NCI-H226 (cell line): ENCODE measurements around the gene NPLOC4.

Experiments used
- DNase-seq: peaks from one replicate; pipeline ENCODE4 v3.0.0-alpha.2; 2015

Gene NPLOC4

DNA sequence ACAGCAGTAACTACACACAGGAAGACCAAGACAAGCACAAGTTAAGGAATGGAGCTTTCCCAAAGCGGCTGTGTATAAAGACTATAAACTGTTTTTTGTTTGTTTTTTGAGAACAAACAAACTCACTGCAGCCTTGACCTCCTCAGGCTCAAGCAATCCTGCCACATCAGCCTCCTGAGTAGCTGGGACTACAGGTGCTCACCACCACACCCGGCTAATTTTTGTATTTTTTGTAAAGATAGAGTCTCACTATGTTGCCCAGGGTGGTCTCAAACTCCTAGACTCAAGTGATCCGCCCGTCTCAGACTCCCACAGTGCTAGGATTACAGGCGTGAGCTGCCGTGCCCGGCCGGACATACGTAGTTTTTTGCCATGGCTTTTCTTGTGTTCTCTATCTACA, 23.5 kb upstream of the NPLOC4 start:
- DNase-seq, result no peak

DNA sequence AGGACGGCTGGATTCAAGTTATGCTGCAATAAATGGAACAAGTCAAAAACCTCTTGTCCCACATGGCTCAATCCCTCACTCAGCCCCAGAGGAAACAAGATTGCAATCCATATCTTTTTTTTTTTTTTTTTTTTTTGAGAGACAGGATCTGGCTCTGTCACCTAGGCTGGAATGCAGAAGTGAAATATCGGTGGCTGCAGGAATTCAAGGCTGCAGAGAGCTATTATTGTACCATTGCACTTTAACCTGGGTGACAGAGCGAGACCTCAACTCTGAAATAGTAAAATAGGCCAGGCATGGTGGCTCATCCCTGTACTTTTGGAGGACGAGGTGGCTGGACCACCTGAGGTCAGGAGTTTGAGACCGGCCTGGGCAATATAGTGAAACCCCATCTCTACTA, 22.1 kb upstream of the NPLOC4 start:
- no peak for DNase-seq

DNA sequence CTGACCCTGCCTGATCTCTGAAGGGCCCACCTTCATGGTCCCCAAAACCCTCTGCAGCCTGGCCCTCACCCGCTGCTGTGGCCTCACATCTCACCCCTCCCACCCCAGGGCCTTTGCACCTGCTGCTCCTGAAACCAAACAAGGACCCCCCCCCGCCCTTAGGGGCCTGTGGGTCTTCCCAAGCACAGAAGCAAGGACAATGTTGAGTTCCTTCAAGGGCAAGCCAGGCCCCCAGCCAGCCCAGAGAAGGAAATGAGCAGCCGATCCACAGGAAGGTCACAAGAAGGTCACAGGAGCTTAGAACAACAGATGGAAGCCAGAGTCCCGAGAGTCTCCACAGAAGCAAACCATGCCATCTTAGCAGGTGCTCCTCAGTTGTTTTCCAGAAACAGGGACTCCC, 19.9 kb upstream of the NPLOC4 start:
- DNase-seq, result no peak

DNA sequence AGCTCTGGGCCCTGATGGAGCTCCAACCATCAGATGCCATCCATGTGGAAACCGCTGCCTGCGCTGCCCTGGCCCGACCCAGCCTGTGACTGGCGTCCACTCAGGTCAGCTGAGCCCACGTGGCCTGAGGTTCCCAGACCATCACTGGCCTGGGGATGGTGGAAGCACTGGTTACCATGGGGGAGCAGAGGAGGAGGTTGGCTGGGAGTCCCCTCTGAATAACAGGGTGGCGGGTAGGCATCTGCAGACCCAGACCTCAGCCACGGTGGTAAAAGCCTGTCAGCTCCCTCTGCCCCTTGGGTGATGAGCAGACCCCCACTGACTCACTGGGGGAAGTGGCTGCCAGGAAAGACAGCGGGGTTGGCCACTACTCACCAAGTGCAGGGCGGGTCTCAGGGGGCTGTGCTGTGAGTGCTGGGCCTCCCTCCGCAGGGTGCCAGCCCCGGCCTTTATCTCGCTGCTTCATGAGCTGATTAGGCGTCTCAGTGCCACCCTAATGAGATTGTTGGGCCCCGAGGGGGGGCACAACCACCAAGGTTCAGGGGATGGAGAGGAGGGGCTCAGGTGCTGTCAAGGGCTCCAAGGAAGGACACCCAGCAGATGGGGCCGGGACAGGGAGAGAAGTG, 19.3 kb upstream of the NPLOC4 start, which contains the start of gene PDE6G:
Gene PDE6G, minus strand, starts transcription at position 425 of the 626 bp plus-strand sequence. CDS start 3,237 bp downstream, outside the sequence.
- DNase-seq, result no peak

DNA sequence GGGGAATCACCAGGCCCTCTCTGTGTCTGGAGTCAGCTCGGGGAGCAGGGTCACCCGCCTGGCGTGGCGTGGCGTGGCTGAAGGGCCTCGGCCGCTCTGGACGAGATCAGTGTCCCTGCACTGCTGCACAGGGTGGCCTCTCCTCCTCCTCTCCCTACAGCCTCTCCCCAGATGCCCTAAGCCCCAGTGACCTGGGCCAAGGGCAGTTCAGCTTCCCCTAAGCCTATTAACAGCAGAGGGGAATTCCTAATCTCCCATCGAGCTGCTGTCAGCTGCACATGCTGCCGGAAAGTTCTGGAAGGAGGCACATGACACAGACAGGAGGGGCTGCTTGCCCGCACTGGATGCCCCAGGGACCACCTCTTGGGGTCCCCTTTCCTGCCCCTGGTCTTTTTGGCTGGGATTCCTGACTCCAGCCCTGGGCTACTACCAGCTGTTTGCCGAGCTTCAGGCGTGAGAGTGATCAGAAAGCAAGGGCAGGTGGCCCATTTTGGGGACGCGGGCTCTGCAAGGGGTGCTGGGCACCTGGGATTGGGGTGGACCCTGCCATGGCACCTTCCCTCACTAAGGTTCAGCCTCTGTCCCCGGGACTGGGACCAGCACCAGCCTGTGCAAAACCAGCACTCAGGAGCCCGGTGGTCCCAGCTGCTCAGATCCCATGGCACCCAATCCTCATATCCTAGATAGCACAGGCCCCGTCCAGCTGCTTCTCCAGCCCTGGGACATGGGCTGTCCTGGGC, 18.6 kb upstream of the NPLOC4 start:
- no peak for DNase-seq

DNA sequence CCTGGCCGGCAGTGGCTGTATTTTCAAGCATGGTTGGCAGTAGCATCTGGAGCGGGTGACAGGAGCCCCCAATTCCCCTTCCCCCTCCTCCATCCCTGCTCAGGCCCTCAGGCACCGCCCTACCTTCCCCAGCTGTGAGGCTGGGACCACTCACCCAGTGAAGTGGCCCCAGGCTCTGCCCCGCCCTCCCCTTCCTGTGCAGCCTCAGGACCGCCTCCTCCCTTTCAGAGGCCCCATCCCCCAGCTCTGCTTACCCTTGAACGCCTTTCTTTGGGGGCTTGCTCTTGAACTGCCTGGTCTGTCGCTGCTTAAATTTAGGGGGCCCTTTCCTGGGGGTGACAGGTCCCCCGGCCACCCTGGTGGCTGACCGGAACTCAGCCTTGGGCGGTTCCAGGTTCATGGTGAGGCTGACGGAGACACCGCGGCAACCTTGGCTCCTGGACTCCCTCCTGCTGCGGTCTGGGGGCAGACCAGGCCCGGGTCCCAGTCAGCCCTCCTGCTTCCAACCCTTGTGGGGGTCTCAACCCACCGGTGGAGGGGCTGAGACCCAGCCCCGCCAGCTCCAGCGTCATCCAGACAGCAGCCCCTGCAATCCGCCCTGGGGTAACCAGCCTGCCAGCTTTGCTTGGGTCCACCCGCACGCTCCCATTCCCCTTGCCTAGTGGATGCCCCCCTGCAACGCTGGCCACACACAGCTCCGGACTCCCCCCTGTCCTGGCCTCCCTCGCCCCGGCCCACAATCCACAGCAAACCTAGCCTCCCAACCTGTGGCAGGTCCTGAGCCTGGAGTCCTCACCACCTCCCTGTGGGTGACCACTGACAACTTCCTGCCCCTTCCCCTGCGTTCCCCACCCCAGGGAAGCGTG, 16.2 kb upstream of the NPLOC4 start:
- no peak for DNase-seq

DNA sequence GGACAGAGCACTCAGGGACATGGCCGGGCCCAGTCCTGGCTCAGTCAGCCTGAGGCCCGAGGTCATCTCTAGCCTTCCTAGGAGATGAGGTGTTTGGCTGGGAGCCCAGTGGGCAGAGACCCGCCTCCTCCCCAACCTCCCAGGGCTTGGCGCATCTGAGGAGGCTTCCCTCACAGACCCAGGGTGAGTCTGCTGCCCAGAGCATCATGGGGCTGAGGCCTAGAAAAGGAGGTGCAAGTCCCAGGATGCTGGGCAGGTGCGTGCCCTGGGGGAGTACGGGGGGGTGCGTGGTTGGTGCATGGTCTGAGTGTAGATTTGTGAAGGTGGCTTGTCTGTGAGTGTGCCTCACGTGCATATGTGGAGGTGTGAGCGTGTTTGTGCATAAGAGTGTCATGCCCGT, 14.8 kb upstream of the NPLOC4 start:
- peak; percentile 92 for DNase-seq

DNA sequence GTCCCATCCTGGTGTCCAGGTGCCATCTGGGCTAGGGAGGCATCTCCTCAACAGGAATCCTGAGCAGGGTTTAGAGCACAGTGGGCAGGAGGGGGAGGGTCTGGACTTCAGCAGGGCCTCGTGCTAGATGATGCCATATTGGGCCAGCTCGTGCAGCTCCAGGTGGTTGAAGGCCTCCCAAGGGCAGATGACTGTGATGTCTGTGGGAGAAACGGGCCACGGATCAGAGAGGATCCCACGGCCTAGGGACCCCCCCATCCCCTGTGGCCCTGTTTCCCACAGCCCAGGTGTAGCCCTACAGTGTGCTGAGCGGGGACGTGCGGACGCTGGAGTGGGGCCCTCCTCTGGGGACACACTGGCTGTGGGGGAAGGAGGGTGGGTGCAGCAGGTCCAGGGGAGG, 14.0 kb upstream of the NPLOC4 start:
- no peak for DNase-seq

DNA sequence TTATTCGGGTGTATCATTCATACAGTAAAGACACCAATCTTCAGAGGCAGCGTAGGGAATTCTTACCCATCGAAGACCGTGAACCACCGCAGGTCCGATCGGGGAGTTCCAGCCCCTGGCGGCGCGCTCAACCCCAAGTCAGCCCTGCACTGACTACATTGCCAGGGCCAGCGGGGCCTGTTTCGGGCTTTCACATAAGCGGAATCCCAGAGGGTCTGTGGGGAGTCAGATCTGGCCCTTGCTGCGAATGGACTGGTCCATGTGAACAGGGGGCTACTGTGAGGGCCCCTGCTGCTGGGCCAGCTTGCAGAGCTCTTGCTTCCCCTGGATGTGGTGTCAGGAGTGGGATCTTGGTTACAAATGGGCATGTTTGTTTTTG, 11.8 kb upstream of the NPLOC4 start:
- DNase-seq, result no peak

DNA sequence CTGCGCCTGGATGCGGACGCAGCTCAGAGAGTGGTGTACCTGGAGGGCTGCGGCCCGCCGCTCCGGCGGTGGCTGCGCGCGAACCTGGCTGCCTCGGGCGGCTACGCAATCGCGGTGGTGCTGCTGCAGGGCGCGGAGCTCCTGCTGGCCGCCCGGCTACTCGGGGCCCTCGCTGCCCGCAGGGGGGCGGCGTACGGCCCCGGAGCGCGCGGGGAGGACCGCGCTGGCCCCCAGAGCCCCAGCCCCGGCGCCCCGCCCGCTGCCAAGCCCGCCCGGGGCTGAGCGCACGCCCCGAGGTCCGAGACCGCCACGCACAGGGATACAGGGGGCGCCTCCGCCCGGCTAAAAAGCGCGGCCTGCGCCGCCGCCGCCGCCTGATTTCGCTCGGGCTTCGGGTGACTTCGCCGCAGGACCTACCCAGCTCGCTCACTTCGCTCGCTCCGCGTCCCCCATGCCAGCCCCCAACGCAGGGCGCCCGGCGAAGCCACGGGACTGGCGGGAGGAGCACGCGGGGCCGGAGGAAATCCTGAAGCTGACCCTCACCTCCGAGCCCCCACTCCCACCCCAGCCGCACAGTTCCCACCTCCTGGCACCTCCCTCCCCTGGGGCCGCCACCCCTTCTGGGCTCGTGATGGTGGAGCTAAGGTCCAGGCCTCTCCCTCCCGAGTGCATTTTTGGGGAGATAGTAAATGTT, 11.2 kb upstream of the NPLOC4 start:
- no peak for DNase-seq

DNA sequence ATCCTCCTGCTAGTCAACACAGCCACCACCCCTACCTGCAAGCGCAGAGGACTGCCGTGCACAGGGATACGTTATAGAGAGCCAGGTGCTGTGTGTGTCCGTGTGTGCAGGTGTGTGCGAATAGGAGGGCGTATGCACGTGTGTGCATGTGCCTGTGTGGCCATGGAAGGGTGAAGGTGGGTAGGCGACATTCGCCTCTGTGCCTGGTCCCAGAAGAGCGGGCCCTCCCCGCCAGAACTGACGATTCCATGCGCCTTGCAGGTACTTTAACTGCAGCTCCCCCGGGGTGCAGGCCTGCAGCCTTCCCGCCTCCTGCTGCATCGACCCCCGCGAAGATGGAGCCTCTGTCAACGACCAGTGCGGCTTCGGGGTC, 10.7 kb upstream of the NPLOC4 start:
- no peak for DNase-seq

DNA sequence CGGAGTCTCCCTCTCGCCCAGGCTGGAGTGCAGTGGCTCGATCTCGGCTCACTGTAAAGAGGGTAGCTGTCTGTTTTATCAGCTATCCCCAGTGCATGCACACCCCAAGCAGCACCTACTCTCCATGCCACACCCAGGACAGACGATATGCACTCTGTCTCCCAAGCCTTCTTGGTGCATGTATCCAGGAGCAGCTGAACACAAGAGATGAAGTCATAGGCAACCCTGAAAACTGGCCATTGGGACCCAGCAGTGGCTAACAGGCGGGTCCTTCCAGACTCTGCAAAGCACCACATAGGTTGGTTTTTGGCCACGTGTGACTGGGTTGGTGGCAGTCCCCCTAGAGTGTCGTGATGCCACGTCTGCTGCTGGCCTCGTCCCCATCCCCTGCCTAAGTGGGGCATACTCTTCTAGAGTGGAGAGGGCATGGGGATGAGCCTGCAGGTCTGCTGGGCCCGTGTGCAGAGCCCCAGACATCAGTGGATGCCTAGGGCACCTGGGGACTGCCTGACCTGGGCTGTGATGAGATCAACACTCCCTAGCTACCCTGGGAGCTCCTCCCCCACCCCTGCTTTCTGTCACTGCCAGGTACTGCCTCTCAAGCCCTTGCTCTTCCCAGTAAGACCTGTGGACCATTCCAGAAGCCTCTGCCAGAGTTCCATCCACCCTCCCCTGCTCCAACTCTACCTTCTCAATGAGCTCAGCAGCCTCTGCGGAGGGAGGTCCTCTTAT, 10.1 kb upstream of the NPLOC4 start:
- DNase-seq, result no peak

DNA sequence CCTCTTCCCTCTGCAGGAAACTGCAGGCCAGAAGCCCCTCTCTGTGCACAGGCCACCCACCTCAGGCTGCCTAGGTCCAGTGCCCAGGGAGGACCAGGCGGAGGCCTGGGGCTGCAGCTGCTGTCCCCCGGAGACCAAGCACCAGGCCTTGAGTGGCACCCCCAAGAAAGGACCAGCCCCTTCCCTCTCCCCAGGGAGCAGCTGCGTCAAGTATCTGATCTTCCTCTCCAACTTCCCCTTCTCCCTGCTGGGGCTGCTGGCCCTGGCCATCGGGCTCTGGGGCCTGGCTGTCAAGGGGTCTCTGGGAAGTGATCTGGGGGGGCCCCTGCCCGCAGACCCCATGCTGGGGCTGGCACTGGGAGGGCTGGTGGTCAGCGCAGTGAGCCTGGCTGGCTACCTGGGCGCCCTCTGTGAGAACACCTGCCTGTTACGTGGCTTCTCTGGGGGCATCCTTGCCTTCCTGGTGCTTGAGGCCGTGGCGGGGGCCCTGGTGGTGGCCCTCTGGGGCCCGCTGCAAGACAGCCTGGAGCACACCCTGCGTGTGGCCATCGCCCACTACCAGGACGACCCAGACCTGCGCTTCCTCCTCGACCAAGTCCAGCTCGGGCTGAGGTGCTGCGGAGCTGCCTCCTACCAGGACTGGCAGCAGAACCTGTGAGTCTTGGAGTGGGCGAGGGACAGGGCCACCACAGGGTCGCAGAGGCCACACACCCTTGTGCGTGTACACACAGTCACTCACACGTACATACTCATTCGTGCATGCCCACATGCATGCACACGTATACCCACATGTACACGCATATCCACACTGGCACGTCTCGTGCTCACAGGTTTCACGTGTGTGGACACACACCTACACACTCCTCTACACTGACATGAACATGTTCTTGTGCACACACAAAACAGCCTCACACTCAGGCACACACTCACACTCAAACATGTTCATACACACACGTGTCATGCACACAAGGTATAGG, 8.4 kb upstream of the NPLOC4 start:
- DNase-seq, result no peak

DNA sequence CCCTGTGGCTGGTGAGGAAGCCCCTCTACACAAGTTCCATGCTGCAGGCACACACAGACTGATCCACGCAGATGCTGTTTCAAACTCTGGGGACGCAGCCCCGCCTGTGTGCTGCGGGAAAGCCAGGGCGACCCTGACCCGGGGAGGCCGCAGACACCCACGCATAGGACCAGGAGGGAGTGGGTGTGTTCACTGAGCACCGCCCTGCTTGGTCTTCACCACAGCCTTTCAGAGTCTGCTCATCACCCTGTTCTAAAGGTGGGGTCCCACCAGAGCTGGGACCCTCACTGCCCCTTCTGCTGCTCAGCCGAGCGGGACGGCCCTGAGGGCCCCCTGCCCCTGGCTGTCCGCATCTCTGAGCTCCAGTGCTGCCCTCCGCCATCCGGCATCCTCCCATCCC, 7.6 kb upstream of the NPLOC4 start:
- no peak for DNase-seq

DNA sequence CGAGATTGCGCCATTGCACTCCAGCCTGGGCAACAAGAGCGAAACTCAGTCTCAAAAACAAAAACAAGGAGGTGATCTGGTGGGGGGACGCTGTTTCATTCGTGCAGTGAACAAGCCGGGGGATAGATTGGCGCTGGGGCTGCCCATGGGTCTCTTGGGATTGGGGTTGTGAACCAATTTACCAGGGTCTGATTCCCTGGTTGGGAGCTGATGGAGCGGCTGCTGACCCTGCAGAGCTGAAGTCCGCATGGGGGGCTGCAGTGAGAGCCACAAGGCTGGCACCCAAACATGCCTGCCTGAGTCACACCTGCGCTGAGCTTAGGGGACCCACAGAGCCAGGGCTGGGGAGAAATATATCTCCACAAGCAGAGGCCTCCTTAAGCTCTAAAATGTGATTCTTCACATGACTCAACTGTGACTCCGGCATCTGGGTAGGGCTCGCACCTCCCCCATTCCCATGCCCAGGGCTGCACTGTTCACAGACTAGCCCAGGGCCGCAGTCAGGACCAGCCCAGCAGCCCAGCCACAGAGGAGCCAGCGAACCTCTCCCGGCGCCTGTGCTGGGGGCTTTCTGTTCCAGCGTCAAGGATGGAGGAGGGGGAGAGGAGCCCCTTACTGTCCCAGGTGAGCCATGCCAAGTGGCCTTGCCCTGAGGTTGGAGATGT, 5.0 kb upstream of the NPLOC4 start:
- DNase-seq, result peak; percentile 64

DNA sequence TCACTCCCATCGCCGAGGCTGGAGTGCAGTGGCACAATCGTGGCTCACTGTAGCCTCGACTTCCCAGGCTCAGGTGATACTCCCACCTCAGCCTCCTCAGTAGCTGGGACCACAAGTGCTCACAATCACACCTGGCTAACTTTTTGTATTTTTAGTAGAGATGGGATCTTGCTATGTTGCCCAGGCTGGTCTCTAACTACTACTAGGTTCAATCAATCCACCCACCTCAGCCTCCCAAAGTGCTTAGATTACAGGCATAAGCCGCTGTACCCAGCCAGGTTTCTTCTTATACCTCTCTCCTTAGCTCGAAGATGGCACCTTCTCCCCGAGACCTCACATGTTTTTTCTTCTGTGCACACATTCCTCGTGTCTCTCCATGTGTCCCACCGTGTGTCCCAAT, 3.1 kb upstream of the NPLOC4 start:
- DNase-seq, result no peak

DNA sequence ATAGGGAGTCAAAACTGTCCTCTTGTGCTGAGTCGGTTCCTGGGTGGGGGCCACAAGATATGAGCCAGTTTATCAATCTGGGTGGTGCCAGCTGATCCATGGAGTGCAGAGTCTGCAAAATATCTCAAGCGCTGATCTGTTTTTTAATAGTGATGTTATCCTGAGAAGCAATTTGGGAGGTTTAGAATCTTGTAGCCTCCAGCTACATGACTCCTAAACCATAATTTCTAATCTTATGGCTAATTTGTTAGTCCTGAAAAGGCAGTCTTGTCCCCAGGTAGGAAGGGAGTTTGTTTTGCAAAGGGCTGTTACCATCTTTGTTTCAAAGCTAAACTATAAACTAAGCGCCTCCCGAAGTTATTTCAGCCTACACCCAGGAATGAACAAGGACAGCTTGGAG, 1.8 kb upstream of the NPLOC4 start:
- no peak for DNase-seq

DNA sequence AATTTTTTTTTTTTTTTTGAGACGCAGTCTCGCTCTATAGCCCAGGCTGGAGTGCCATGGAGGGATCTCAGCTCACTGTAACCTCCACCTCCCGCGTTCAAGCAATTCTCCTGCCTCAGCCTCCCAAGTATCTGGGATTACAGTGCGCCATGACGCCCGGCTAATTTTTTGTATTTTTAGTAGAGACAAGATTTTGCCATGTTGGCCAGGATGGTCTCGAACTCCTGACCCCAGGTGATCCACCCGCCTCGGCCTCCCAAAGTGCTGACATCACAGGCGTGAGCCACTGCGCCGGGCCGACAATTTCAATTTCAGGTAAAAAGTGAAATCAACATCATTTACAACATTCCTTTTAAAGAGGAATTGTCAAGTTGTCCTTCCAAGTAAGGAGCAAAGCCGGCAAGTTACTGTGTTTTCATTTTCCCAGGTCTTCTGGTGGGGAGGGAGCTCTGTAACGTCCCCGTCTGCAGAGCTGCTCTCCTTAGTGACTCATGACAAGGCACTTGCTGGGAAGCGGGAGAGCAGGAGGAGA, 873 bp downstream of the NPLOC4 start:
- DNase-seq, result no peak

DNA sequence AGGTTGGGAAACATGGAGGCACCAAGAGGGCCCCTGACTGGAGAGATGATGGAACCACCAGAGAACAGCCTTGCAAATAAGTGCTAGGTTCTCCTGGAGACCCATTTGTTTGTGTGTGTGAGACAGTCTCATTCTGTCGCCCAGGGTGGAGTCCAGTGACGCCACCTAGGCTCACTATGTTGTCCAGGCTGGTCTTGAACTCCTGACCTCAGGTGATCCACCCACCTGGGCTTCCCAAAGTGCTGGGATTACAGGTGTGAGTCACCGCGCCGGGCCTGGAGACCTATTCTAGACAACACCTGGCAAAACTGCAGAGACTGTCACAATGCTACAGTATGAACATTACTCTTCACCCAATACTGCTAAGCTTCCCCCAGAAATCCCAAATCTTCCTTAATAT, 1.5 kb downstream of the NPLOC4 start:
- no peak for DNase-seq

DNA sequence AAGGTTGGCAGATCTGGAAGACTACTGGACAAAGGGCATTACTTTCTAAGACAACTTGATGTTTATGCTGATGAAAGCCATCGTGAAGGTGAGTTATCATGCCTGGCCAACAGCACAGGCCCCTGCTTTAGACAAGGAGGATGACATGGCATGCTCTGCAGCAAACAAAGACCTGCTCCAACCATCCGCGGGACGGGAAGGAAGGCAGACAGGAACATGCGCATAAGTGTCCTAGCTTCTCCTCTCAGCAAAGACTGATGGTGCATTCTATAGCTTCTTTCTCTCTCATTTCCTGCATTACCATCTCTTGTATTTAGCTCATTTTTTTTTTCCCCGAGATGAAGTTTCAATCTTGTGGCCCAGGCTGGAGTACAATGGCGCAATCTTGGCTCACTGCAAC, 5.4 kb downstream of the NPLOC4 start:
- no peak for DNase-seq

DNA sequence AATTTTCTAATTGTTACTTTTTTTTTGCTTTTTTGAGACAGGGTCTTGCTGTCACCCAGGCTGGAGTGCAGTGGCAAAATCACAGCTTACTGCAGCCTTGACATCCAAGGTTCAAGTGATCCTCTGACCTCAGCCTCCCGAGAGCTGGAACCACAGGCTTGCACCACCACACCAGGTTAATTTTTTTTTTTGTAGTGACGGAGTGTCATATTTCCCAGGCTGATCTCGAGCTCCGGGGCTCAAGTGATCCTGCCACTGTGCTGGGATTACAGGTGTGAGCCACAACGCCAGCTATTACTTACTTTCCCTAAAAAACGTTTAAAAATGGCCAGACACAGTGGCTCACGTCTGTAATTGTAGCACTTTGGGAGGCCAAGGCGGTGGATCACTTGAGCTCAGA, 6.6 kb downstream of the NPLOC4 start:
- DNase-seq, result no peak
